HepG2 (cell line): ENCODE measurements around the gene R3HDM4. TPM values are rescaled to one million over a fixed set of nuclear protein-coding genes. Genes with fewer than 3 reads are reported as not detected.

Source experiments
- AKAP8 ChIP-seq: sonication (generic); formaldehyde crosslinking; IDR thresholded peaks from 2 replicates; pipeline ENCODE4 v1.5.1; 2020; ENCODE audit warnings: mild to moderate bottlenecking, missing genetic modification reagents
- EEA1 ChIP-seq: sonication (generic); formaldehyde crosslinking; IDR thresholded peaks from 2 replicates; pipeline ENCODE4 v1.5.1; 2020; ENCODE audit warnings: mild to moderate bottlenecking, missing genetic modification reagents, borderline replicate concordance
- GTF2F1 ChIP-seq: fragments of 150-350 bp; IDR thresholded peaks from 2 replicates; pipeline ENCODE4 v1.6.1; 2014; ENCODE audit warnings: low read length
- IRX3 ChIP-seq: sonication (generic); formaldehyde crosslinking; IDR thresholded peaks from 2 replicates; pipeline ENCODE4 v1.8.1; 2023; ENCODE audit warnings: mild to moderate bottlenecking, low read depth, missing genetic modification reagents, borderline replicate concordance
- JUN ChIP-seq: sonication (generic); formaldehyde crosslinking; IDR thresholded peaks from 2 replicates; pipeline ENCODE4 v1.4.0; 2020; ENCODE audit warnings: mild to moderate bottlenecking, missing genetic modification reagents
- MIER3 ChIP-seq: IDR thresholded peaks from 2 replicates; pipeline ENCODE4 v1.6.1; 2016; ENCODE audit warnings: missing compliant biosample characterization, borderline replicate concordance
- POGZ ChIP-seq: sonication (generic); formaldehyde crosslinking; IDR thresholded peaks from 2 replicates; pipeline ENCODE4 v1.4.0; 2020; ENCODE audit warnings: mild to moderate bottlenecking, missing genetic modification reagents
- POLR2A ChIP-seq, 2 experiments: IDR thresholded peaks; 2 replicates each; pipeline ENCODE4 v1.6.1; 2011; ENCODE audit warnings: low read depth in 2 of 2, low read length in 2 of 2, mild to moderate bottlenecking in 1 of 2, moderate library complexity in 1 of 2; ENCODE audit not compliant: insufficient read depth in 1 of 2
- RNF219 ChIP-seq: sonication (generic); formaldehyde crosslinking; IDR thresholded peaks from 2 replicates; pipeline ENCODE4 v1.5.0; 2020; ENCODE audit warnings: mild to moderate bottlenecking, missing genetic modification reagents
- SMYD3 ChIP-seq: sonication (generic); formaldehyde crosslinking; IDR thresholded peaks from 2 replicates; pipeline ENCODE4 v1.8.1; 2023; ENCODE audit warnings: mild to moderate bottlenecking, missing genetic modification reagents
- SP2 ChIP-seq: sonication (generic); formaldehyde crosslinking; IDR thresholded peaks from 2 replicates; pipeline ENCODE4 v1.5.1; 2020; ENCODE audit warnings: mild to moderate bottlenecking, missing genetic modification reagents
- TEAD2 ChIP-seq: sonication (generic); formaldehyde crosslinking; IDR thresholded peaks from 2 replicates; pipeline ENCODE4 v1.9.0; 2021; ENCODE audit warnings: missing genetic modification reagents
- TMF1 ChIP-seq: sonication (generic); formaldehyde crosslinking; IDR thresholded peaks from 2 replicates; pipeline ENCODE4 v1.8.1; 2022; ENCODE audit warnings: low read depth, missing genetic modification reagents
- ZBTB25 ChIP-seq: IDR thresholded peaks from 2 replicates; pipeline ENCODE4 v1.6.1; 2018; ENCODE audit warnings: missing genetic modification reagents
- ZFP90 ChIP-seq: sonication (generic); formaldehyde crosslinking; IDR thresholded peaks from 2 replicates; pipeline ENCODE4 v1.8.0; 2022; ENCODE audit warnings: missing genetic modification reagents, mild to moderate bottlenecking, inconsistent platforms, borderline replicate concordance
- ZFX ChIP-seq: sonication (generic); formaldehyde crosslinking; IDR thresholded peaks from 2 replicates; pipeline ENCODE4 v1.4.0; 2020; ENCODE audit warnings: mild to moderate bottlenecking, low read depth, missing genetic modification reagents, moderate library complexity
- ZMYM2 ChIP-seq: sonication (generic); formaldehyde crosslinking; IDR thresholded peaks from 2 replicates; pipeline ENCODE4 v1.8.0; 2022; ENCODE audit warnings: mild to moderate bottlenecking, missing genetic modification reagents
- ZNF160 ChIP-seq: sonication (generic); formaldehyde crosslinking; IDR thresholded peaks from 2 replicates; pipeline ENCODE4 v1.8.0; 2022; ENCODE audit warnings: mild to moderate bottlenecking, inconsistent platforms, missing genetic modification reagents
- ZNF225 ChIP-seq: sonication (generic); formaldehyde crosslinking; IDR thresholded peaks from 2 replicates; pipeline ENCODE4 v1.4.0; 2020; ENCODE audit warnings: mild to moderate bottlenecking, missing genetic modification reagents
- ZNF367 ChIP-seq: sonication (generic); formaldehyde crosslinking; IDR thresholded peaks from 2 replicates; pipeline ENCODE4 v1.4.0; 2020; ENCODE audit warnings: missing genetic modification reagents, borderline replicate concordance
- ZNF547 ChIP-seq: sonication (generic); formaldehyde crosslinking; IDR thresholded peaks from 2 replicates; pipeline ENCODE4 v1.5.1; 2020; ENCODE audit warnings: mild to moderate bottlenecking, missing genetic modification reagents
- ZNF552 ChIP-seq: sonication (generic); formaldehyde crosslinking; IDR thresholded peaks from 2 replicates; pipeline ENCODE4 v1.9.0; 2022; ENCODE audit warnings: missing genetic modification reagents, mild to moderate bottlenecking, borderline replicate concordance
- ZNF674 ChIP-seq: sonication (generic); formaldehyde crosslinking; IDR thresholded peaks from 2 replicates; pipeline ENCODE4 v1.5.0; 2020; ENCODE audit warnings: low read depth, mild to moderate bottlenecking, missing genetic modification reagents
- ZNF703 ChIP-seq: sonication (generic); formaldehyde crosslinking; IDR thresholded peaks from 2 replicates; pipeline ENCODE4 v1.5.1; 2020; ENCODE audit warnings: missing genetic modification reagents, mild to moderate bottlenecking, moderate library complexity, borderline replicate concordance
- ZNF761 ChIP-seq: sonication (generic); formaldehyde crosslinking; conservative IDR thresholded peaks from 2 replicates; pipeline ENCODE4 v1.4.0; 2020; ENCODE audit warnings: mild to moderate bottlenecking, missing genetic modification reagents
- polyA plus RNA-seq, 8 experiments: library from polyadenylated mRNA; depleted of rRNA in 3 of 8; stranded (reverse) in 7 of 8; unstranded in 1 of 8; fragments of >200 nt; fragmentation: Illumina TruSeq in 4 of 8; extraction: Trizol in 4 of 8; gene quantifications; 2 replicates each; pipeline versions ENCODE4 v1.2.1 to v1.2.3, GENCODE V29; 2011 to 2016; ENCODE audit warnings: low read depth in 4 of 8, missing spikeins in 1 of 8, mixed read lengths in 1 of 8; ENCODE audit not compliant: insufficient read depth in 1 of 8
- total RNA-seq, 5 experiments: library from RNA; depleted of rRNA; stranded (reverse); fragments of >200 nt; fragmentation: Illumina TruSeq; extraction: Trizol; gene quantifications; 2 replicates each; pipeline ENCODE4 v1.2.3, GENCODE V29; 2016; ENCODE audit warnings: low read depth in 1 of 5
- TF ChIP-seq, protein P1 (sequence below): IDR thresholded peaks from 2 replicates; pipeline ENCODE4 v1.6.1; 2012; ENCODE audit warnings: low read depth, low read length, improper control_type of control experiment

Gene R3HDM4
- total and polyA plus RNA-seq, 2 of the 13 experiments (the other 11 are each of a cell fraction or from before 2014, with no cell fraction given) = 26.2 to 26.9 TPM

DNA sequence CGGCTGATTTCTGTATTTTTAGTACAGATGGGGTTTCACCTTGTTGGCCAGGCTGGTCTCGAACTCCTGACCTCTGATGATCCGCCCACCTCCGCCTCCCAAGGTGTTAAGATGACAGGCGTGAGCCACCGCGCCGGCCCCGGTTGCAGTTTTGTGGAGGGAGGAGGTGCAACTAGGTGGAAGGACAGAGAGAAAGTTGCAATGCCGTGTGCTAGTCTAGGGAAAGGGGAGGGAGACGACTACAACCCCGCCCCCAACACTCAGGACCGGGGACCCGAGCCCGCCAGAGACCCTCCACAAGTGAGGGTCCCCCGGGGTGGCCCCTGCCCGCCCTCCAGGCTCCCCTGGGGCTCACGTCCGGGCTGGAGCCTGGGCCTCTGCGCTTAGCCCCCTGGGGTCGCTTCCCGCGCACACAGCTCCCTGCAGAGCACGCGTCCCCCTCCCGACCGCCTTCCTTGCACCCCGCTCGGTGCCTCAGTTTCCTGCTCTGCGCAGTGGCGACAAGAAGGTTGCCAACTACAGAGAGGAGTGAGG is 11.6 kb upstream of the R3HDM4 start (continued):
- TF ChIP-seq ZNF761 (CRISPR knock-in tag) = no peak
- no peak for TF ChIP-seq MIER3 (CRISPR knock-in tag)
- TF ChIP-seq ZBTB25 (CRISPR knock-in tag) = no peak
- no peak; the same call in 1 of the 2 replicates for TF ChIP-seq ZFP90 (CRISPR knock-in tag)
- TF ChIP-seq TEAD2 = no peak
- no peak for TF ChIP-seq EEA1 (CRISPR knock-in tag)
- TF ChIP-seq ZNF552 = 0 out of 2 replicates have a peak, but pooled peaks have one; percentile 26
- 0 out of 4 replicates have a peak, but pooled peaks of 1 of the 2 experiments have one; percentile 28 for TF ChIP-seq POLR2A (IDR thresholded peaks at IDR 0.05; ENCODE audit: insufficient read depth in 1 of 2, low read depth in 2 of 2, low read length in 2 of 2)
- no peak for TF ChIP-seq POGZ (CRISPR knock-in tag)
- no peak for TF ChIP-seq ZNF674 (CRISPR knock-in tag)
- peak; percentile 53 for TF ChIP-seq ZFX (CRISPR knock-in tag)
- TF ChIP-seq ZNF367 (CRISPR knock-in tag) = no peak
- TF ChIP-seq JUN (CRISPR knock-in tag) = no peak
- TF ChIP-seq IRX3 = 0 out of 2 replicates have a peak, but pooled peaks have one; percentile 35
- no peak; the same call in 1 of the 2 replicates for TF ChIP-seq ZMYM2
- TF ChIP-seq RNF219 (CRISPR knock-in tag) = no peak
- no peak for TF ChIP-seq ZNF225 (CRISPR knock-in tag)
- TF ChIP-seq GTF2F1 = no peak
- TF ChIP-seq AKAP8 (CRISPR knock-in tag) = 0 out of 2 replicates have a peak, but pooled peaks have one; percentile 81
- TF ChIP-seq ZNF703 = no peak; the same call in 1 of the 2 replicates
- TF ChIP-seq SMYD3 (CRISPR knock-in tag) = no peak
- TF ChIP-seq ZNF160 (CRISPR knock-in tag) = no peak
- TF ChIP-seq TMF1 (CRISPR knock-in tag) = peak; percentile 65
- peak; percentile 17; the same call in 1 of the 2 replicates for TF ChIP-seq ZNF547
- TF ChIP-seq, protein P1, sequence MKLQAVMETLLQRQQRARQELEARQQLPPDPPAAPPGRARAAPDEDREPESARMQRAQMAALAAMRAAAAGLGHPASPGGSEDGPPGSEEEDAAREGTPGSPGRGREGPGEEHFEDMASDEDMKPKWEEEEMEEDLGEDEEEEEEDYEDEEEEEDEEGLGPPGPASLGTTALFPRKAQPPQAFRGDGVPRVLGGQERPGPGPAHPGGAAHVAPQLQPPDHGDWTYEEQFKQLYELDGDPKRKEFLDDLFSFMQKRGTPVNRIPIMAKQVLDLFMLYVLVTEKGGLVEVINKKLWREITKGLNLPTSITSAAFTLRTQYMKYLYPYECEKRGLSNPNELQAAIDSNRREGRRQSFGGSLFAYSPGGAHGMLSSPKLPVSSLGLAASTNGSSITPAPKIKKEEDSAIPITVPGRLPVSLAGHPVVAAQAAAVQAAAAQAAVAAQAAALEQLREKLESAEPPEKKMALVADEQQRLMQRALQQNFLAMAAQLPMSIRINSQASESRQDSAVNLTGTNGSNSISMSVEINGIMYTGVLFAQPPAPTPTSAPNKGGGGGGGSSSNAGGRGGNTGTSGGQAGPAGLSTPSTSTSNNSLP = no peak
- TF ChIP-seq SP2 (CRISPR knock-in tag) = 0 out of 2 replicates have a peak, but pooled peaks have one; percentile 28
